ENCODE results near the gene CNTN4.

The CNTN4 gene

DNA sequence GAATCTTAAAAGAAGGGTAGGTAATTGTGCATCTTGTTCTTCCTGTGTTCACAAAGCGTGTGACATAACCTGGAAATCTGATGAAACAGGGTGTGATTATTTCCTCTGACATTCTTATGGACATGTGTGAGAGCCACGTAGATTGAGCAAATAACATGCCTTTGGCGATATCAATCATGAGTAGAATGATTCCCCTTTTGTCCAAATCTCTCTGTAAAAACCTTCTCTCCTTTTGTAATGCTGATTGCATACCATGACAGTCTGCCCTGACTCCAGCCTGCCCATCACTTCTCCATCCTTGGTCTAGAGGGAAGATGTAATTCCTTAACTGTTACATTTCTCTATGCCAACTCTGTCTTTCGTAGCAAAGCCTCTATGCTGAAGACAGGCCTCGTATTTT lies 896.5 kb downstream of the CNTN4 start:
- DNase-seq, result no peak

DNA sequence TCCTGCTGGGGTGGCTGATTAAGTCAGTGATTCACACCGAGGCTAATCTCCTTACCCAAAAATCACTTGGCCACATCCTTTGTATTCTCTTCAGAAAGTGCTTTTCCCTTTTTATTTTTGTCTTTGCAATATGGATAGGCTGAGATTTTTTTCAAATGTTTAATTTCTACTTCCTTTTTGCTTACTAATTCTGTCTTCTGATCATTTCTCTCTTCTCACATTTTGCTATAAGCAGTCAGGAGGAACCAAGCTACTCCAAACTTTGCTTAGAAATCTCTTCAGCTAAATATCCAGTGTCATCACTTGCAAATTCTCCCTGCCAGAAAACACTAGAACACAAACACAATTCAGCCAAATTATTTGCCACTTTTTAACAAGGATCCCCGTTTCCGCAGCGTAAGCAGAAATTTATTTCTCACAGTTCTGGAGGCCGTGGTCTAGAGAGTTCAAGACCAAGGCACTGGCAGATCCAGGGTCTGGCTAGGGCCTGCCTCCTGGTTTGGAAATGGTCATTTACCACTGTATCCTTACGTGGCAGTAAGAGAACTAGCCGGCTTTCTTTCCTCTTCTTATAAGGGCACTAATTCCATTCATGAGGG lies 906.6 kb downstream of the CNTN4 start:
- no peak for DNase-seq

DNA sequence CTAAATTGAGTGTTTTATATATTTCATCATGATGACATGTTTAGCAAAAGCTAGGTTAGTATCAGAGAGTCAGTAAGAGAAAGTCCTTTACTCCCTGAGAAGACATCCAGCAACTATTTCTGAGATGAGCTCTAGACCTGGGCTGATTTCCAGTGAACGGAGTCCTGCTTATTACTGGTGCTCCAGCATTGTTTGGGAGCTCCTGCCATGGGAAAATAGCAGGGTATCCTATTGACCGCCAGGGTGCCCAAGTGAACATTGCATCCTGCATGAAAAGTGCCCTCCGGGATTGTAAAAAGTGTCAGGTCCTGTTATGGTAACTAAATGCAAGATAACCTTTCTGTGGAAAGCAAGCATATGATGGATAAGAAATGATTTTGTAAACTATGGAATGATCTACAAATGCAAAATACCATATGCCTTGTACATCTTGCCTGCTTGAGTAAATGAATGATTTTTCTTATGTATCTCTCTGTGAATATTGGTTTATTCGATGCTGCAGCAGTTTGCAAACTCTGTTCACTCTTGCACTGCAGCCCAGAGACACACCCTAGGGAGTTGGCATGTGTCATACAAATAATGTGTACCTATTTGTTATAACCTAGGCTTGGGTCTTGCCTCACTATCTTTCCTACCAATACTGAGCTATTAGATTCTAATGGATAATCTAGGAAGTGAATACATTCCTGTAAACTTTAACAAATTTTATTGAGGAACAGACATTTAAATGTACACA lies 914.8 kb downstream of the CNTN4 start:
- DNase-seq, result no peak

- DNase-seq, result peak; percentile 5
Observed at GRCh38 chr3:3015185-3016089, 916.8 kb downstream of the CNTN4 start.

DNA sequence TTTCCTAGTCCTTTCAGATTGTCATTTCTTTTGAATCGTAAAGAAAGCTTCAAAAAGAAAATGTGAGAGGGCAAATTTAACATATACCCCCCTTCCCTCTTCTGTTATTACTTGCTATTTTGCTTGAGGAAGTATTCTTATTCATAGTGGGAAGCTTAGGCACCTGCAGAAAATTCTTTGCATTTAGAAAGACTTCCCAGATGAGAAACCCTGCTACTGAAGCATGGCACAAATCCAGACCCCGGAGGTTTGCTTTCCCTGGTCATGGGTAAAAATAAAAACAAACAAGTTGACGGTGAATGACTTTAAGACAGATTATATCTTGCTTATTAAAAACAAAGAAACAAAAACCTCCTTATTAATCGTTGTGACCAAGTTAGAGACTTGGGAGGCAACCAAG lies 917.6 kb downstream of the CNTN4 start:
- no peak for DNase-seq

DNA sequence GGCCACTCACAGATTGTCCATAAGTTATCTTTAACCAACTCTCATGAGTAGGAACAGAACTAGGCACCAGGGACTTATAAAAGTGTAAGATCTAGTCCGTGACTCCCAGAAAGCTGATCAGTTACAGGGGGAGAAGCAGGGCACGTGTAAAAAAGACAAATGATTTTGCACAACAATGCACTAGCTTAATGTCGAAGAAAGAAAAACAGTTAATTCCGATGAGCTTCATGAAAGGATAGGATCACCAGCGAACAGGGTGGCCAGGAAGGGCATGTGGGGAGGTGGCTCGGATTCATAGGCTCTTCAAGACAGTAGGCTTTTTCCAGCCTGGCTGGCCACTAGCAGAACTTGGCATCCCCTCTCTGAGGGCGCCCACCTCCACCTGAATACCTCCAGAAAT lies 921.5 kb downstream of the CNTN4 start:
- no peak for DNase-seq

DNA sequence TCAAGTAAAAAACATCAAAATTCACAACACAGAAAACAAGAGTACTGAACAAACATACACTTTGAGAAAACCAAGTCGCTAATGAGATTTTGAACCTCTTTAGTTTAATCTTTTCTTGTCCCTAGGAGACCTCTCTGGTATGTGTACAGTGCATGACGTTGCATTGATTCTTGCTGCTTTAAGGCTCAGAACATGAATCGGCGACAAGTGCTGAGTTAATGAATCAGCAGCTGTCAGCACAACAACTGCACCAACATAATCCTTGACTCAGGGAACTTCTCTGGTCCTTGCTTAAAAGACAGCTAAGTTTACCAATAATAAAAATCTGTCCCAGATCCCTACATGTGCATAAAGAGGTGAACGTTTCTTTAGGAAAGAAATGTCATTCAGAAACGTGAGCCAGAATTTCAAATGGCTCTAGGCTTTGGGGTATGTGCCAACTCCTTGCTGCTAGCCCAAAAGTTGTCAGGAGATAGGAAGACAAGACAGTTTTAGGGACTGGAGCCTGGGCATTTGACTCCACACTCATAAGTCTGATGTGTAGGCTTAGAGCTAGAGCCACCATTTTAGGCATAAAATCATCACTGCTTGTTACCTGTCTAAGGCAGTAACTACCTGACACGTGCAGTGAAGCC lies 924.6 kb downstream of the CNTN4 start:
- DNase-seq, result no peak

GRCh38 chr3:3027976-3028567 lies 929.4 kb downstream of the CNTN4 start:
- no peak for DNase-seq

- DNase-seq, result no peak
Observed at GRCh38 chr3:3031326-3031725, 932.7 kb downstream of the CNTN4 start.

DNA sequence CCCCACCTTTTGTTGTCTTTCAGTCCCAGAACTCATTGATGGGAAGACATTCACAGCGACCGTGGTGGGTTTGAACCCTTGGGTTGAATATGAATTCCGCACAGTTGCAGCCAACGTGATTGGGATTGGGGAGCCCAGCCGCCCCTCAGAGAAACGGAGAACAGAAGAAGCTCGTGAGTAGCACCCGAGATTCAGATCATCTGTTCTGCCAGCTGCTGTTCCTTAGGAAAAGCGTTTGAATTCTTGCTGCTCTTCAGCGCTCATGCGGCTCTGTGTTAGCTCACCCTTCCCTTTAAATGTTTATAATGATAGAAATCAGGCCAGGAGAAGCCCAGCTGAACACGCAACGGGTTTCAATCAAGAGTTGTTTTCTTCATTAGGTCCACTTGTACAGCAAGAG lies 938.5 kb downstream of the CNTN4 start:
- no peak for DNase-seq

GRCh38 chr3:3038201-3038991 lies 939.7 kb downstream of the CNTN4 start:
- no peak for DNase-seq

- DNase-seq, result no peak
Observed at GRCh38 chr3:3053974-3054373, 955.3 kb downstream of the CNTN4 start.

DNA sequence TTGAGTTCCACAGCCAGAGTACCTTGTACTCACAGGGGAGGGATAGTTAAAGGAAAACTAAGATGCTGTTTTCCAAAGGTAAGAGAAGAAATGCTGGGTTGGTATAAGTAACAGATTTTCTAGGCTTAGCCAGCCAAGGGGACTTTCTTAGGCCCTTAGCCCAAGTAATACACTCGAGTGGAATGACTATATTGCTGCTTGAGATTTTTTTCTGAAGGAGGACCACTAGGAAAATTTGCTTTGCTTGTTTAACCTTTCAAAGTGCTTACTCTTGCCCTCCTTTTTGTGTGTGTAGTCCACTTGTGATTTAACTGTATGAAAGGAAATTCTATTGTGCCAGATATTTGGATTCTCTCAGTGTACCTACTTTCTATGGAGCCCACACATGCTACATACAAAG lies 961.0 kb downstream of the CNTN4 start:
- no peak for DNase-seq

DNA sequence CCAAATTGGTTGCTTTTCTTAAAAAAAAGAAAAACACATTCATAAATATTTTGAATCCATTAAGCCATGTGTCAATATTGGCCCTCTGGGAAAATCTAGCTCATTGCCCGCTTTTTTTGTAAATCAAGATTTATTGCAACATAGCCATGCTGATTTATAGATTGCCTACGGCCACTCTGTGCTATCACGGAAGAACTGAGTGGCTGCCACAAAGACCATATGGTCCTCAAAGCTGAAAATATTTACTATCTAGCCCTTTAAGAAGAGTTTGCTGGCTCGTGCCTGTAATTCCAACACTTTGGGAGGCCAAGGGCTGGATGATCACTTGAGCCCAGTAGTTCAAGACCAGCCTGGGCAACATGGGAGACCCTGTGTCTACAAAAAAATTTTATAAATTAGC lies 965.6 kb downstream of the CNTN4 start:
- no peak for DNase-seq

GRCh38 chr3:3065876-3066275 lies 967.2 kb downstream of the CNTN4 start:
- no peak for DNase-seq

DNA sequence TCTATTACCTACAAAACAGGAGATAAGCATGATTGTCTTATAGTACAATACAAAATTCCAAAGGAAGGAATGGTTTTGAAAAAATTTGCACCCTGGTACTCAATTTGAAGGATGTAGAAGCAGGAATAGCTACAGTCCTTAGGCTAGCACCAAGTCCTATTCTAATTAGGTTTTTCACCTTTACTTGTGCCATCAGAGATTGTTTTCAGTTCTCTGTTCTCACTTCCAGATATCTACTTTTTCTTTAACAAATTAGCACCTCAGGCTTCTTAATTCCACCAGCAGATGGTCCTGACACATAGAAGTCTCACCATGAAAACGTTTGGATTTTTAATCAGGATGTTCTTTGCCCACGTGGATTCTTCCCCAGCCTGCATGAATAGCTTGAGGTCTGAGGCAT lies 967.7 kb downstream of the CNTN4 start:
- no peak for DNase-seq

DNA sequence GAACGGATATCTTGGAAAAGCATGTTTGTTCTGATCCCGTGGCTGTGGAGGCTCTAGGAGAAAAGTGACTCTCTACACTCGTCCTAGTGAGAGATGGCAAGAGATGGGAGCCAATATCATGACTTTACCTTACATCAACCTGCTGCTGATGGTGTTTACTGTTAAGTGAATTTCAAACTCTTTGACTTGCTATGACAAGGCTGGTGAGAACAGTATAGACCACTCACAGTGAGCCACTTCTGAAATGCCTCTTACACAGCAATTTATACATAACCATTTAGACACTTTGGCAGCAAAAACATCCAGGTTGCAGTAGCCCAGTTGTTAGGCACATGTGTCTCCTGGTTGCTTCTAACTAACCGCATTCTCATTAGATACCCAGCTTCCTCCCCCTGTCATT lies 968.2 kb downstream of the CNTN4 start:
- no peak for DNase-seq

DNA sequence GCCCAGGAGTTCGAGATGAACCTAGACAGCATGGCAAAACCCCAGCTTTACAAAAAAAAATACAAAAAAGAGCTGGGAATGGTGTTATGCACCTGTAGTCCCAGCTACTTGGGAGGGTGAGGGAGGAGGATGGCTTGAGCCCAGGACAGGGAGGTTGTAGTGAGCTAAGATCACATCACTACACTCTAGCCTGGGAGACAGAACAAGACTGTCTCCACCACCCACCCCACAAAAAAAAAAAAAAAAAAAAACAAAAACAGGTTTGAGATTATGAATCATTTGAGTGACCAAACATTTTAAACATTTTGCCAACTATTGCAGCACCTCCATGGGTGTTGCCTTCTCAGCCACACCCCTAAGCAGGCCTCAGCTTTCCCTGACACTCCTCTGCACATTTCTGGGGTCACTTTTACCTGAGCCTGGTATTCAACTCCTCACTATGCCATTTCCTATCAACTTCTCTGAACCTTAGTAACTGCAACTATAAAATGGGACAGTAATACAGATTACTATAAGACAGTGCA lies 969.8 kb downstream of the CNTN4 start:
- no peak for DNase-seq

- no peak for DNase-seq
Observed at GRCh38 chr3:3069723-3070122, 971.1 kb downstream of the CNTN4 start.

GRCh38 chr3:3071136-3071535 lies 972.5 kb downstream of the CNTN4 start:
- no peak for DNase-seq

GRCh38 chr3:3074551-3075257 lies 976.0 kb downstream of the CNTN4 start:
- DNase-seq, result no peak
